Measurements from ENCODE around the gene FBXW5.
A peak's percentile ranks its signal among the peaks of the same experiment; 100 is the strongest.

FBXW5 gene

GRCh38 chr9:136907011-136907914 lies 37.3 kb downstream of the FBXW5 start:
- no peak for DNase-seq (ENCODE audit: low spot score)

GRCh38 chr9:136906266-136906665 lies 38.3 kb downstream of the FBXW5 start:
- no peak for DNase-seq (ENCODE audit: low spot score)

DNA sequence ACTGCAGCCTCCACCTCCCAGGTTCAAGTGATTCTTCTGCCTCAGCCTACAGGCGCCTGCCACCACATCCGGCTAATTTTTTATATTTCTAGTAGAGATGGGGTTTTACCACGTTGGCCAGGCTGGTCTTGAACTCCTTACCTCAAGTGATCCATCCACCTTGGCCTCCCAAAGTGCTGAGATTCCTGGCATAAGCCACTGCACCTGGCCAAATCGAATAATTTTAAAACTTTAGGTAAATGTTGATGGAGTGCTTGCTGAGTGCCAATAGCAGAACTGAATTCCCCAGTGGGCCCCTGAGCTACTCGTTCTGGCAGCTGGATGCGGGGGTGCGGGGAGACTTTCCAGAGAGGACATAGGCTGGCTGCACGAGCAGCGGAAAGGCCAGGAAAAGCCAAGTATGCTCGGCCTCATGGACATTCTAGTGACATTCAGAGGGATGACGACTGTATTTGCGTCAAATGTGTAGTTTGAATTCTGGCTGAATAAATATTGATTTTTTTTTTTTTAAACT lies 41.4 kb downstream of the FBXW5 start:
- no peak for DNase-seq (ENCODE audit: low spot score)

- DNase-seq (ENCODE audit: low spot score) = peak; percentile 86
Observed at GRCh38 chr9:136902259-136902821, 42.2 kb downstream of the FBXW5 start.

DNA sequence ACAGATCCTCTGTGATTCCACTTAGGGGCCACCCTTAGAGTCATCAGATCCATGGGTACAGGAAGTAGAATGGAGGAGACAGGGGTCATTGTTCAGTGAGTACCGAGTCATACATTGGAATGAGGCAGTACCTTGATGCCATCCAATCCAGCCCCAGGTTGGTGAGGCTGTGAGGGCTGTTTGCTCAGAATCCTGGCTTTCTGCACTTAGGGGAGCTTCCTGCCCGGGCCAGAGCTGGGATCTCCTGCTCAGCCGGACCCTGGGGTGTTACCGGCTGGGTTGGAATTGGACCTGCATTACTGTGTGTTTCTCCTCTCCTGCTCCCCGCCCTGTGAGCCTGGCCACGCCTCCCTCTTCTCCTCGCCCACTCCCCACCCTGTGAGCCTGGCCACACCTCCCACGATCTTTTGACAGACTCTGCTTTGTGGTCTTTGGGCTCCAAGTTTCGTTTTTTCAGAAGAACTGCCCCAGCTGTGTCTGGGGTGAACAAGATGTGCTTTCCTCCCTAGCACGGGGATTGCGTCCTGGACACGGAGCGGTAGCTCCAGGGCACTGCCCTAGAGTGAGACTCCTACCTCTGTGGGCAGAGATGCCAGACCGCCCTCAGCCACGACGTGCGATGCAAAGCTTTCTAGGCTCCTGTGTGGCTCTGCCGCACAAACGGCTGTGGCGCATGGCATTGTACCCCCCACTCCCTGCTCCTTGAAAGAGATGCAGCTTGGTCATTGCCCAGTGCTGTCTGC lies 42.9 kb downstream of the FBXW5 start:
- DNase-seq (ENCODE audit: low spot score) = peak; percentile 75

- no peak for DNase-seq (ENCODE audit: low spot score)
Observed at GRCh38 chr9:136900988-136901515, 43.5 kb downstream of the FBXW5 start.

DNA sequence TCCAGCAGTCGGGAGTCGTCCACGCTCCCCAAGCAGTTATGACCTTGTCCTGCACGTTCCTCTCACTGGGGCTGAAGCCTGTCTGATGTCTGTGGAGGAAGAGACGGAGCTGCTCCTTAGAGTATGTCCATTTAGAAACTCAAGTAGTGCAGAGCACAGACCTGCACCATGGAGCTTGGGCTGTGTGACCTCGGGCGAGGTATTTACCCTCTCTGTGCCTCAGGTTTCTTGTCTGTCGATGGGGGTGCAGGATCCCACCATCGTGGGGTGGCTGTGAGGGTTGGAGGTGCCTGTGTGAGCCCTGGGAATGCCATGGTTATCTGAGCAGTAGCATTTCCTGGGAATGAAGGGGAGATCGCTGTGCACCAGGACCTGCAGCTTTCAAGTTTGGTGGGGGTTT lies 44.0 kb downstream of the FBXW5 start:
- no peak for DNase-seq (ENCODE audit: low spot score)

GRCh38 chr9:136899196-136899595 lies 45.3 kb downstream of the FBXW5 start:
- DNase-seq (ENCODE audit: low spot score) = no peak

GRCh38 chr9:136898483-136899100 lies 45.9 kb downstream of the FBXW5 start:
- DNase-seq (ENCODE audit: low spot score) = no peak

GRCh38 chr9:136896027-136896426 lies 48.5 kb downstream of the FBXW5 start:
- DNase-seq (ENCODE audit: low spot score) = no peak

- DNase-seq (ENCODE audit: low spot score) = no peak
Observed at GRCh38 chr9:136890661-136891060, 53.9 kb downstream of the FBXW5 start.
